Measurements from ENCODE around the gene KDM4B.

GRCh38 chr19:5080809-5081208 lies 111.9 kb downstream of the KDM4B start:
- TF ChIP-seq BCLAF1 (IDR thresholded peaks at IDR 0.05; ENCODE audit: borderline replicate concordance in 1 of 2, control insufficient read depth in 1 of 2, low read depth in 2 of 2, low read length in 1 of 2) (no peak), PTBP1 (IDR thresholded peaks at IDR 0.05; ENCODE audit: low read depth, low read length) (no peak), POLR2B (IDR thresholded peaks at IDR 0.05; ENCODE audit: low read depth, partially characterized antibody) (no peak), CTCF (IDR thresholded peaks at IDR 0.05 in 2 of 3, conservative IDR thresholded peaks at IDR 0.05 in 1 of 3; ENCODE audit: insufficient read depth in 2 of 3, low read depth in 1 of 3, low read length in 3 of 3) (no peak), POLR3G (IDR thresholded peaks at IDR 0.05; ENCODE audit: extremely low read depth, insufficient read length, insufficient replicate concordance) (no peak), HBP1 (CRISPR knock-in tag; IDR thresholded peaks at IDR 0.05) (no peak), NFE2L1 (tag; IDR thresholded peaks at IDR 0.05; ENCODE audit: borderline replicate concordance, low read depth) (no peak), POLR2A (conservative IDR thresholded peaks at IDR 0.05) (no peak), ELF4 (CRISPR knock-in tag; IDR thresholded peaks at IDR 0.05) (no peak)
